PC-3 (cell line): ENCODE data around the gene SRRM3.

Experiments
- EZH2 ChIP-seq: fragments of 300-600 bp; sonication (generic); IDR thresholded peaks from one replicate; pipeline ENCODE4 v1.6.1; 2017; ENCODE audit warnings: antibody characterized with exemption, mild to moderate bottlenecking, low read length; ENCODE audit not compliant: unreplicated experiment
- EZH2phosphoT487 ChIP-seq: fragments of 300-600 bp; sonication (generic); IDR thresholded peaks from 2 replicates; pipeline ENCODE4 v1.6.1; 2018; ENCODE audit warnings: mild to moderate bottlenecking, antibody characterized with exemption, low read length, borderline replicate concordance
- TF ChIP-seq, protein P1 (sequence below): fragments of 300-600 bp; sonication (generic); conservative IDR thresholded peaks from 2 replicates; pipeline ENCODE4 v1.5.1; 2017; ENCODE audit warnings: antibody characterized with exemption, low read depth, mild to moderate bottlenecking, low read length

DNA sequence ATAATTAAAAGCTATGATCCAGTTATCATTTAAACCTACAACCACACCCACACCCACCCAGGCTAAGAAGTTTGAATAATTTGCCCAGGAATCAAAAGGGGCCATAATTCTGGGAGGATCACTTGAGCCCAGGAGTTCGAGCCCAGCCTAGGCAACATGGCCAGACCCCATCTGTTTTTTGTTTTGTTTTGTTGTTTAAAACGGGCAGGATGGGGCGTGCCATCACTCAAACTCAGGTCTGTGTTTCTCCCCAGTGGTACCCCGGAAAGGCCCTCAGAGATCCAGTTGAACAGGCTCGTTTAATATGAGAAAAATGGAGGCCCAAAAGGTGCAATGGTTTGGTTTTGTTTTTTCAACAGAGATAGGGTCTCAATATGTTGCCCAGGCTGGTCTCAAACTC, 124.1 kb downstream of the SRRM3 start:
- TF ChIP-seq, protein P1, sequence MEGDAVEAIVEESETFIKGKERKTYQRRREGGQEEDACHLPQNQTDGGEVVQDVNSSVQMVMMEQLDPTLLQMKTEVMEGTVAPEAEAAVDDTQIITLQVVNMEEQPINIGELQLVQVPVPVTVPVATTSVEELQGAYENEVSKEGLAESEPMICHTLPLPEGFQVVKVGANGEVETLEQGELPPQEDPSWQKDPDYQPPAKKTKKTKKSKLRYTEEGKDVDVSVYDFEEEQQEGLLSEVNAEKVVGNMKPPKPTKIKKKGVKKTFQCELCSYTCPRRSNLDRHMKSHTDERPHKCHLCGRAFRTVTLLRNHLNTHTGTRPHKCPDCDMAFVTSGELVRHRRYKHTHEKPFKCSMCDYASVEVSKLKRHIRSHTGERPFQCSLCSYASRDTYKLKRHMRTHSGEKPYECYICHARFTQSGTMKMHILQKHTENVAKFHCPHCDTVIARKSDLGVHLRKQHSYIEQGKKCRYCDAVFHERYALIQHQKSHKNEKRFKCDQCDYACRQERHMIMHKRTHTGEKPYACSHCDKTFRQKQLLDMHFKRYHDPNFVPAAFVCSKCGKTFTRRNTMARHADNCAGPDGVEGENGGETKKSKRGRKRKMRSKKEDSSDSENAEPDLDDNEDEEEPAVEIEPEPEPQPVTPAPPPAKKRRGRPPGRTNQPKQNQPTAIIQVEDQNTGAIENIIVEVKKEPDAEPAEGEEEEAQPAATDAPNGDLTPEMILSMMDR, result no peak
- no peak for TF ChIP-seq EZH2
- TF ChIP-seq EZH2phosphoT487, result no peak
